Upper lobe of left lung (tissue), 6 donors: Measurements from ENCODE around the gene ZNF865. TPM values are rescaled to one million over a fixed set of nuclear protein-coding genes. Genes with fewer than 3 reads are reported as not detected.

Source experiments
- ATAC-seq, 2 donors: fragments of 200-7000 bp; cut with Tn5 transposase; one replicate each; pipeline ENCODE4 v1.9.1; 2022; ENCODE audit warnings: mild to moderate bottlenecking in 2 of 2, moderate library complexity in 2 of 2; ENCODE audit not compliant: low FRiP score in 2 of 2
- DNase-seq, 2 donors: peaks; one replicate each; pipeline ENCODE4 v3.0.0-alpha.2; 2019 to 2020
- H3K27ac ChIP-seq, 4 donors: fragments of 200-600 bp; sonication (generic); one replicate each; pipeline ENCODE4 v1.5.1; 2016 to 2019
- H3K27me3 ChIP-seq, 4 donors: fragments of 200-600 bp; sonication (generic); one replicate each; pipeline ENCODE4 v1.5.1; 2017 to 2019
- H3K36me3 ChIP-seq, 4 donors: fragments of 200-600 bp; sonication (generic); one replicate each; pipeline ENCODE4 v1.5.1; 2016 to 2019
- H3K4me1 ChIP-seq, 4 donors: fragments of 200-600 bp; sonication (generic); one replicate each; pipeline ENCODE4 v1.5.1; 2018 to 2019
- H3K4me3 ChIP-seq, 4 donors: fragments of 200-600 bp; sonication (generic); one replicate each; pipeline ENCODE4 v1.5.1; 2017 to 2019; ENCODE audit warnings: mild to moderate bottlenecking in 2 of 4, moderate library complexity in 1 of 4
- H3K9me3 ChIP-seq, 4 donors: fragments of 200-600 bp; sonication (generic); one replicate each; pipeline ENCODE4 v1.5.1; 2018 to 2019
- CTCF ChIP-seq, 6 experiments: fragments of 450-650 bp in 4 of 6; fragments of 200-600 bp in 2 of 6; sonication (generic) in 2 of 6; IDR thresholded peaks; one replicate each; pipeline ENCODE4 v1.5.1; 2016 to 2019; ENCODE audit warnings: antibody characterized with exemption in 6 of 6
- EP300 ChIP-seq, 4 donors: sonication (generic); formaldehyde crosslinking; IDR thresholded peaks; one replicate each; pipeline ENCODE4 v1.5.1; 2017; ENCODE audit warnings: antibody characterized with exemption in 4 of 4, control low read depth in 2 of 4
- POLR2A ChIP-seq, 4 donors: fragments of 450-650 bp; IDR thresholded peaks; one replicate each; pipeline ENCODE4 v1.5.1; 2016 to 2017; ENCODE audit warnings: antibody characterized with exemption in 4 of 4, mild to moderate bottlenecking in 2 of 4
- POLR2AphosphoS5 ChIP-seq, 2 donors: sonication (generic); formaldehyde crosslinking; IDR thresholded peaks; one replicate each; pipeline ENCODE4 v1.5.1; 2017; ENCODE audit warnings: antibody characterized with exemption in 2 of 2
- WGBS, 2 donors: methylation state at CpG; one replicate each; pipeline ENCODE4 v1.1.5; 2017 to 2018; 5-methylcytosine and 5-hydroxymethylcytosine counted together
- total RNA-seq, 6 donors: library from RNA; depleted of rRNA in 4 of 6; stranded (reverse); fragments of >200 nt in 4 of 6; gene quantifications; one replicate each; pipeline versions ENCODE4 v1.1.0 to v1.2.1, GENCODE V29; 2016 to 2021
- donor health status: DM: no; HTN: no; CAD: no; lungs with moderate emphysema.
- donor health status: DM: no; HTN: yes; CAD: no; lungs with severe emphysema.

The ZNF865 gene
- total RNA-seq, 6 donors from 2014 or later, result 7.7 to 39.8 (median 20.6) TPM

GRCh38 chr19:55594996-55595545 is 10.4 kb upstream of the ZNF865 start:
- no peaks in the 10 kb centered on the region for H3K9me3 ChIP-seq
- DNase-seq, result no peak
- WGBS, 2 donors, result 84 to 87% methylated on average over 3 to 4 of the region's 4 CpGs
- H3K4me1 ChIP-seq, result peaks cover 5 to 8% (median 6%) of the 10 kb centered on the region in 4 donors
- H3K27me3 ChIP-seq, result no peaks in the 10 kb centered on the region
- TF ChIP-seq CTCF (IDR thresholded peaks at IDR 0.05) (no peak), POLR2A (IDR thresholded peaks at IDR 0.05) (no peak), POLR2AphosphoS5 (IDR thresholded peaks at IDR 0.05) (no peak), EP300 (IDR thresholded peaks at IDR 0.05) (no peak)
- H3K4me3 ChIP-seq, result no peak overlapping the region
- no peak overlapping the region for H3K27ac ChIP-seq
- ATAC-seq, result no peak
- H3K36me3 ChIP-seq, result peaks cover 3 to 46% (median 29%) of the 10 kb centered on the region in 4 donors

- no peak overlapping the region for H3K27ac ChIP-seq
- H3K9me3 ChIP-seq, result no peaks in the 10 kb centered on the region
- no peak for ATAC-seq
- WGBS, 2 donors, result 89 to 93% methylated on average over 3 of the region's 3 CpGs
- peaks cover 11 to 17% (median 13%) of the 10 kb centered on the region in 4 donors for H3K4me1 ChIP-seq
- TF ChIP-seq CTCF (IDR thresholded peaks at IDR 0.05) (no peak), POLR2AphosphoS5 (IDR thresholded peaks at IDR 0.05) (no peak), POLR2A (IDR thresholded peaks at IDR 0.05) (no peak), EP300 (IDR thresholded peaks at IDR 0.05) (no peak)
- H3K36me3 ChIP-seq, result peaks cover 3 to 46% (median 29%) of the 10 kb centered on the region in 4 donors
- H3K27me3 ChIP-seq, result no peaks in the 10 kb centered on the region
- H3K4me3 ChIP-seq, result no peak overlapping the region
- no peak for DNase-seq
Measured at GRCh38 chr19:55596304-55596703, 9.1 kb upstream of the ZNF865 start.

- TF ChIP-seq EP300 (IDR thresholded peaks at IDR 0.05) (no peak), POLR2A (IDR thresholded peaks at IDR 0.05) (no peak), POLR2AphosphoS5 (IDR thresholded peaks at IDR 0.05) (no peak), CTCF (IDR thresholded peaks at IDR 0.05) (no peak)
- H3K36me3 ChIP-seq, result peaks cover 0 to 44% (median 24%) of the 10 kb centered on the region in 4 donors
Measured at GRCh38 chr19:55597501-55597921, 7.9 kb upstream of the ZNF865 start.

GRCh38 chr19:55598034-55598433 is 7.4 kb upstream of the ZNF865 start:
- H3K36me3 ChIP-seq, result peaks cover 0 to 45% (median 22%) of the 10 kb centered on the region in 4 donors
- no peaks in the 10 kb centered on the region for H3K9me3 ChIP-seq
- no peak for DNase-seq
- 83 to 89% methylated on average over 9 of the region's 9 CpGs for WGBS, 2 donors
- peaks cover 14 to 29% (median 14%) of the 10 kb centered on the region in 4 donors for H3K4me1 ChIP-seq
- ATAC-seq, result no peak
- H3K27me3 ChIP-seq, result no peaks in the 10 kb centered on the region
- H3K27ac ChIP-seq, result peak overlapping the region in 1 of 4 donors; percentile 99
- H3K4me3 ChIP-seq, result no peak overlapping the region
- no peak for TF ChIP-seq EP300 (IDR thresholded peaks at IDR 0.05)
- no peak for TF ChIP-seq POLR2A (IDR thresholded peaks at IDR 0.05)
- TF ChIP-seq POLR2AphosphoS5 (IDR thresholded peaks at IDR 0.05), result no peak

More at GRCh38 chr19:55597501-55597921, 7.9 kb upstream of the ZNF865 start:
- WGBS, 2 donors, result 97 to 98% methylated on average over 28 to 30 of the region's 30 CpGs
- no peak overlapping the region for H3K27ac ChIP-seq
- H3K27me3 ChIP-seq, result no peaks in the 10 kb centered on the region
- H3K4me1 ChIP-seq, result peaks cover 14 to 28% (median 14%) of the 10 kb centered on the region in 4 donors
- no peak overlapping the region for H3K4me3 ChIP-seq
- peak in 1 of 2 donors; percentile 89 for DNase-seq
- no peak for ATAC-seq
- H3K9me3 ChIP-seq, result no peaks in the 10 kb centered on the region

GRCh38 chr19:55598719-55599467 is 6.6 kb upstream of the ZNF865 start:
- peak overlapping the region; percentile 97 to 99 (median 99) for H3K27ac ChIP-seq
- TF ChIP-seq EP300 (IDR thresholded peaks at IDR 0.05), result no peak
- peak in 1 of 6 experiments; percentile 16 for TF ChIP-seq CTCF (IDR thresholded peaks at IDR 0.05)
- peak in 1 of 2 donors; percentile 45 for TF ChIP-seq POLR2AphosphoS5 (IDR thresholded peaks at IDR 0.05)
- peak in 2 of 4 donors; percentile 50 to 60 for TF ChIP-seq POLR2A (IDR thresholded peaks at IDR 0.05)
- H3K9me3 ChIP-seq, result no peaks in the 10 kb centered on the region
- peaks cover 0 to 38% (median 20%) of the 10 kb centered on the region in 4 donors for H3K36me3 ChIP-seq
- ATAC-seq (peak; percentile 93 to 96), DNase-seq (peak; percentile 95 to 96)
- WGBS, 2 donors, result 8 to 14% methylated on average over 11 to 26 of the region's 26 CpGs
- peaks cover 14 to 33% (median 20%) of the 10 kb centered on the region in 4 donors for H3K4me1 ChIP-seq
- H3K27me3 ChIP-seq, result no peaks in the 10 kb centered on the region
- H3K4me3 ChIP-seq, result peak overlapping the region; percentile 65 to 89 (median 76)
